H1 (cell line): ENCODE measurements around the gene STARD3. TPM values are rescaled to one million over a fixed set of nuclear protein-coding genes. Genes with fewer than 3 reads are reported as not detected.

ENCODE experiments used
- BACH1 ChIP-seq: IDR thresholded peaks from 2 replicates; pipeline ENCODE4 v1.6.1; 2012; ENCODE audit warnings: low read length, improper control_type of control experiment
- BRCA1 ChIP-seq: IDR thresholded peaks from 2 replicates; pipeline ENCODE4 v1.6.1; 2012; ENCODE audit warnings: low read depth, low read length, improper control_type of control experiment
- CBX5 ChIP-seq: fragments of 300-800, 300-1000 bp; sonication (generic); IDR thresholded peaks from 2 replicates; pipeline ENCODE4 v1.7.1; 2016; ENCODE audit warnings: antibody characterized with exemption, low read length, low read depth
- CREB1 ChIP-seq: IDR thresholded peaks from 2 replicates; pipeline ENCODE4 v1.6.1; 2012; ENCODE audit warnings: inconsistent platforms
- GABPA ChIP-seq: IDR thresholded peaks from 2 replicates; pipeline ENCODE4 v1.6.1; 2011; ENCODE audit warnings: mild to moderate bottlenecking, low read length, moderate library complexity, borderline replicate concordance; ENCODE audit not compliant: insufficient read depth
- GTF2F1 ChIP-seq: IDR thresholded peaks from 2 replicates; pipeline ENCODE4 v1.6.1; 2012; ENCODE audit warnings: low read depth, low read length, improper control_type of control experiment, borderline replicate concordance
- RNF2 ChIP-seq: fragments of 200-900, 300-1000 bp; sonication (generic); IDR thresholded peaks from 2 replicates; pipeline ENCODE4 v1.7.1; 2016; ENCODE audit warnings: borderline replicate concordance, low read depth, mild to moderate bottlenecking, antibody characterized with exemption, low read length; ENCODE audit not compliant: poor library complexity, severe bottlenecking; ENCODE audit errors: missing control alignments
- SAP30 ChIP-seq: fragments of 300-600 bp; sonication (generic); IDR thresholded peaks from 2 replicates; pipeline ENCODE4 v1.7.1; 2012; ENCODE audit warnings: low read length, moderate library complexity, mild to moderate bottlenecking, inconsistent platforms; ENCODE audit not compliant: insufficient read depth, insufficient replicate concordance
- polyA plus RNA-seq, 7 experiments: library from polyadenylated mRNA; depleted of rRNA in 3 of 7; stranded (reverse) in 5 of 7; unstranded in 2 of 7; fragments of >200 nt in 5 of 7; fragments of 200-250 nt in 2 of 7; gene quantifications; 1 replicate in 5 of 7; 2 replicates in 1 of 7; 4 replicates in 1 of 7; pipeline versions ENCODE4 v1.2.1 to v1.2.3, GENCODE V29; 2011 to 2013; ENCODE audit warnings: missing spikeins in 2 of 7, mixed read lengths in 2 of 7
- total RNA-seq: library from RNA; stranded (reverse); fragmentation: NEBNext Ultra II Directional; extraction: Animal tissue kit (Norgen Biotek cat#: 25700); gene quantifications from 2 replicates; pipeline ENCODE4 v1.2.1, GENCODE V29; 2021

STARD3 gene
- total and polyA plus RNA-seq, 2 of the 8 experiments (the other 6 are each of a cell fraction or from before 2014, with no cell fraction given) = 47.6 to 80.3 TPM

GRCh38 chr17:39599004-39599664, 37.8 kb upstream of the STARD3 start (continued):
- TF ChIP-seq SAP30 = no peak
- 0 out of 2 replicates have a peak, but pooled peaks have one; percentile 57 for TF ChIP-seq GABPA
- peak; percentile 94 for TF ChIP-seq RNF2
- TF ChIP-seq CREB1 = no peak
- TF ChIP-seq CBX5 = no peak
- TF ChIP-seq BRCA1 = no peak
- no peak for TF ChIP-seq BACH1
- no peak for TF ChIP-seq GTF2F1
